ENCODE data around the gene SECISBP2.
"Not testable (repeated sequence)": the region's sequence is repeated elsewhere in the genome, so short reads cannot be mapped to it uniquely, and the experiment has no call there.

GRCh38 chr9:89282248-89282968, 35.9 kb upstream of the SECISBP2 start:
- not testable (repeated sequence) for TF ChIP-seq CTCF, POLR2AphosphoS5 (IDR thresholded peaks at IDR 0.05)

Data from breast epithelium (tissue), 3 donors.